Measurements from ENCODE around the gene DEK.
A peak's percentile ranks its signal among the peaks of the same experiment; 100 is the strongest.
"Not testable (repeated sequence)": the region's sequence is repeated elsewhere in the genome, so short reads cannot be mapped to it uniquely, and the experiment has no call there.

The DEK gene

DNA sequence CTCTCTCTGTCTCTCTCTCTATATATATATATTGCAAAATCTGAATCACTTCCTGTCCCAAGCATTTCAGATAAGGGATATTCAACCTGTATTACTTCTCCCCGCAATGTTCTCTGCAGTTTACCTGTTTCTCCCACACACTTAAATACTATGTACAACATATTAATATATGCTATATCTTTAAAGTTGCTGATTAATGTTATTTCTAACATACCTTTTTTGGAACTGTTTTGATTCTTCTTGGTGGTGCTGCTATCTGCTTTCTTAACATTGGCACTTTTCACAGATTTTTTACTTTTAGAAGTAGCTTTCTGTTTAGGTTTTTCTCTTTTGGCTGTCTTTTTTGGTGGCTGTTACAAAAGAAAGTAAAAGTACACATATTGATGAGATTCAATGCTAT, 27.2 kb downstream of the DEK start:
- DNase-seq = no peak

DNA sequence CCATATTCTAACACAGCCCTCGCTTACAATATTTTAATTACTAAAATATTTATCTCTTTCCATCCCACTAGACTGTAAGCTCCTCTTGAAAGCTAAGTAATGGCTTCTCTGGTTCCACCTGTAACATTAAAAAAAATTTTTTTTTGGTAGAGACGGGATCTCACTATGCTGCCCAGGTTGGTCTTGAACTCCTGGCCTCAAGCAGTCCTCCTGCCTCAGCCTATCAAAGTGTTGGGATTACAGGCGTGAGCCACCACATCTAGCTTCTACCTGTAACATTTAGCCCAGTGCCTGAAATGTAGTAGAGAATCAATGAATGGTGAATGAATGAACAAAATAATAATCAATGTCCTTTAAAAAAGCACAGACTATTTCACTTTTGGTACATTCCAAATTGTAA, 28.8 kb downstream of the DEK start:
- DNase-seq = no peak

DNA sequence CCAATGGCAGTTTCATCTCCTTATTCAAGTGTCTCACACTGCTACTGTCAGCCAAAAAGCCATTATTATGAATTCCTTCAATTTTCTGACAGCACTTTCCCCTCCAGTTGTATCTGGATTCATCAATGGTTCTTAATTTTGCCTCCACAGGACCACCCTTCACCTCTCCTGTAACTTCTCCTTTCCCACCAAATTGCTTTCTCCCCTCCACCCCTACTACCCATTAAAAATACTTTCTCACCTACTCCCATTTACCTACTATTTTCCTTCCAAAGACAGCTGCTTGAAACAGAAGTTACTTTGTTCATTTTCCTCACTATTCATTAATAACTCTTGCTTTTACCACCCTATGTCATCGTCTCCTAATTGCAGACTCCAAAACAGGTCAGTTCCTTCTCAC, 29.8 kb downstream of the DEK start:
- DNase-seq = no peak

DNA sequence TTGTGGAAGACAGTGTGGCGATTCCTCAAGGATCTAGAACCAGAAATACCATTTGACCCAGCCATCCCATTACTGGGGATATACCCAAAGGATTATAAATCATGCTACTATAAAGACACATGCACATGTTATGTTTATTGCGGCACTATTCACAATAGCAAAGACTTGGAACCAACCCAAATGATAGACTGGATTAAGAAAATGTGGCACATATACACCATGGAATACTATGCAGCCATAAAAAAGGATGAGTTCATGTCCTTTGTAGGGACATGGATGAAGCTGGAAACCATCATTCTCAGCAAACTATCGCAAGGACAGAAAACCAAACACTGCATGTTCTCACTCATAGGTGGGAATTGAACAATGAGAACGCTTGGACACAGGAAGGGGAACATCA, 30.6 kb downstream of the DEK start:
- not testable (repeated sequence) for DNase-seq

DNA sequence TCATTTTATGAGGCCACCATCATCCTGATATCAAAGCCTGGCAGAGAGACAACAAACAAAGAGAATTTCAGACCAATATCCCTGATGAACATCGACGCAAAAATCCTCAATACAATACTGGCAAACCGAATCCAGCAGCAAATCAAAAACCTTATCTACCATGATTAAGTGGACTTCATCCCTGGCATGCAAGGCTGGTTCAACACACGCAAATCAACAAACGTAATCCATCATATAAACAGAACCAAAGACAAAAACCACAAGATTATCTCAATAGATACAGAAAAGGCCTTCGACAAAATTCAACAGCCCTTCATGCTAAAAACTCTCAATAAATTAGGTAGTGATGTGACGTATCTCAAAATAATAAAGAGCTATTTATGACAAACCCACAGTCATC, 32.5 kb downstream of the DEK start:
- DNase-seq = not testable (repeated sequence)

- DNase-seq = not testable (repeated sequence)
Observed at GRCh38 chr6:18228590-18228989, 35.7 kb downstream of the DEK start.

- not testable (repeated sequence) for DNase-seq
Observed at GRCh38 chr6:18227166-18227565, 37.2 kb downstream of the DEK start.

DNA sequence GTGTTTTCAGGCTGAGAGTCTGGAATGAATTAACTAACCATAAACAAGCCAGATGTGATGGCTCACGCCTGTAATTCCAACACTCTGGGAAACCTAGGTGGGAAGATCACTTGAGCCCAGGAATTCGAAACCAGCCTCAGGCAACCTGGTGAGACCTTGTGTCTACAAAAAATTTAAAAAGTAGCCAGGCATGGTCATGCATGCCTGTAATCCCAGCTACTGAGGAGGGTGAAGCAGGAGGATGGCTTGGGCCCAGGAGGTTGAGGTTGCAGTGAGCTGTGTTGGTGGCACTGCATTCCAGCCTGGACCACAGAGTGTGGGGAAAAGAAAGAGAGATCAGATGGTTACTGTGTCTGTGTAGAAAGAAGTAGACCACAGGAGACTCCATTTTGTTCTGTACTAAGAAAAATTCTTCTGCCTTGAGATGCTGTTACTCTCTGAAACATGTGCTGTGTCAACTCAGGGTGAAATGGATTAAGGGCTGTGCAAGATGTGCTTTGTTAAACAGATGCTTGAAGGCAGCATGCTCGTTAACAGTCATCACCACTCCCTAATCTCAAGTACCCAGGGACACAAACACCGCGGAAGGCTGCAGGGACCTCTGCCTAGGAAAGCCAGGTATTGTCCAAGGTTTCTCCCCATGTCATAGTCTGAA, 37.8 kb downstream of the DEK start:
- not testable (repeated sequence) for DNase-seq

- no peak for DNase-seq
Observed at GRCh38 chr6:18221288-18221615, 43.1 kb downstream of the DEK start.

GRCh38 chr6:18219591-18219990, 44.7 kb downstream of the DEK start:
- no peak for DNase-seq

GRCh38 chr6:18218233-18218632, 46.1 kb downstream of the DEK start:
- DNase-seq = no peak

DNA sequence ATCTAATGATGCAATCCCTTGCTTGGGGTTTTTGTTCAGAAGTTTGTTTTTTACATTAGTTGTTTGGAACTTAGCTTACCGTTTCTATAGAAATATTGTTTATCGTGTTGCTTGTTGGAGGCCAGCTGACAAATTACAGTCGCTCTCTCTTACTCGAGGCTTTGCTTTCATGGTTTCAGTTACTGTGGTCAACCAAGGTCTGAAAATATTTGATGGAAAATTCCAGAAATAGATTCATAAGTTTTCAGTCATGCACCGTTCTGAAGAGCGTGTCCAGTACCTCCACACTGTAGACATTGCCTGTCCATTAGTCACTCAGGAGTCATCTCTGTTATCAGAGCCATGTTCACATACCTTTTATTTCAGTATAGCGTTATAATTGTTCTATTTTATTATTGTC, 47.9 kb downstream of the DEK start:
- DNase-seq = no peak

DNA sequence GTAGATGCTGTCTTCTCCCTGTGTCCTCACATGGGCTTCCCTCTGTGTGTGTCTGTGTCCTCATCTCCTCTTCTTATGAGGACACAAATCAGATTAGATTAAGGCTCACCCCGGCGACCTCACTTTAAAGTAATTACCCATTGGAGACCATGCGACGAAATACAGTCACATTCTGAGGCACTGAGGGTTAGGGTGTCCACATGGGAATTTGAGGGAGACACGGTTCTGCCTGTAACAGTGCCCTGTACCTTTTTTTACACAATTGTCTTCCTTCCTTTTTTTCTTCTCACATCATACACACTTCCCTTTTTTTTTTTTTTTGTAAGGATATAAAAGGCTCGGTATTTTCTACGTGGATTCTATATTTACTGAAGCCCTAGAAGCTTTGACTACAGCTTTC, 48.9 kb downstream of the DEK start:
- no peak for DNase-seq

DNA sequence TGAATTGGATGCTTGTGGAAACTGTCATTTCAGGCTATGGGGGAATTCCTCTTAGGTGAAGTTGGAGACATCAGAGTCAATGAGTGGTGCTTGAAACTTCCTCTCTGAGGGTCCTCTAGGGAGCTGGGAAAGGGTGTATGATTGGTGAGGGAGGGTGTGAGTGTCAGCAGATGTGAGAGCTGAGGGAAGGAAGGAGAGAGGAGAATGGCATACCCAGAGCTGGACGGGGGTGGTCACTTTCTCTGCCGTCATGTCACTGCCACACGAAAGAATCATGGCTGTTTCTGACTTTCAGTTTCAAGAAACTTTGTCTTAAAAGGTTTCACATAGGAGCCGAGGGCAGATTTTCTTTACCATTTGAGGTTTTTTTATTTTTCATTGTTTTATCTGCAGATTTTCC, 50.3 kb downstream of the DEK start:
- DNase-seq = no peak

- no peak for DNase-seq
Observed at GRCh38 chr6:18213439-18213838, 50.9 kb downstream of the DEK start.

DNA sequence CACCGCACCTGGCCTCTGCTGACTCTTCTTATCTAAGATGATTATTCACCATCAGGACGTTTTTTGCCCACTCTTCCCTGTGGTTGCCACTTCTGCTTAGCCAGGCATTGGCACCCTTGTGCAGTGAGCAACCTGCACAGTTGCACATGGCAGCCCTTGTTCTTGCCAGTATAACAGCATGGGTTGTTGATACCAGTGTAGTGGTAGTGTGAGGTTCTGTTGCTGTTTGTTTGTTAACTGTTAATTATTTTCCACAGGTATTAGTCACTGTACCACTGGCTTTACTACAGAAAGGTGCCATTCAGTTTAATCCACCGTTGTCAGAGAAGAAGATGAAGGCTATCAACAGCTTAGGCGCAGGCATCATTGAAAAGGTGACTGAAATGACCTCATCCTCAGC, 52.1 kb downstream of the DEK start:
- no peak for DNase-seq

GRCh38 chr6:18211338-18211737, 53.0 kb downstream of the DEK start:
- DNase-seq = peak; percentile 39

DNA sequence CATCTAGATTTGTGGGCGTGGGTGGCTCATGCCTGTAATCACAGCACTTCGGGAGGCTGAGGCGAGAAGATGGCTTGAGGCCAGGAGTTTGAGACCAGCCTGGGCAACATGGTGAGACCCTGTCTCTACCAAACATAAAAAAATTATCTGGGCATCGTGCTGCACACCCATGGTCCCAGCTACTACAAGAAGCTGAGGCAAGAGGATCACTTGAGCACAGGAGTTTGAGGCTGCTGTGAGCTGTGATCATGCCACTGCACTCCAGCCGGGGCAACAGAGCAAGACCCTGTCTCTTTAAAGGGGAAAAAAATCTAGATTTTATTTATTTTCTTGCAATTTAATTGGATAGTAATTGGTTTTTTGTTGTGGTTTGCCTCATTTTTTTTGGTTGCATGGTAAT, 53.6 kb downstream of the DEK start:
- DNase-seq = no peak

DNA sequence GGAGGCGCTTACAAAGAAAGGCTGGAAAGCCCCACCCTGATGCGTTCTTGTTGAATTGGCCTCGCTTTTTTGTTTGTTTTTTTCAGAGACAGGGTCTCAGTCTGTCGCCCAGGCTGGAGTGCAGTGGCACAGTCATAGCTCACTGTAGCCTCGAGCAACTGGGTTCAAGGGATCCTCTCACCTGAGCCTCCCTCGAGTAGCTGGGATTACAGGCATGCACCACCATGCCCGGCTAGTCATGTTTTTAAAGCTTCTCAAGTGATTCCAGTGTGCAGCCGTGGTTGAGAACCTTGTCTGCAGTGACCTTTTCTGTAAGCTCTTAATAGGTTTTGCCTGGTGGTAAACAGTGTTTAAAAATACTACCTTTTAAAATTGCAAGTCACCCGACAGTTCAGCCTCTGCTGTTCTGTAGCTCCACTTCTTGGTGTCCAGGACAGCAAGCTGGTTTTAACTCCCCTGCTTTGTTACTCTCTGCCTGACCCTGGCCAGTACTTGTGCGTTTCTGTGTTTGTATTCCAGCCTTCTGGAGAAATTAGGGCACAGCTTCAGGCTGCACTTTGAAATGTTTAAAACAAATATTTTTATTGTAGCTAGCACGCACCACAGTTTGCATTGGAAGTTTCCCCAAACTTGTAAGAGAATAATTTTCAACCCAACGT, 54.7 kb downstream of the DEK start:
- no peak for DNase-seq

DNA sequence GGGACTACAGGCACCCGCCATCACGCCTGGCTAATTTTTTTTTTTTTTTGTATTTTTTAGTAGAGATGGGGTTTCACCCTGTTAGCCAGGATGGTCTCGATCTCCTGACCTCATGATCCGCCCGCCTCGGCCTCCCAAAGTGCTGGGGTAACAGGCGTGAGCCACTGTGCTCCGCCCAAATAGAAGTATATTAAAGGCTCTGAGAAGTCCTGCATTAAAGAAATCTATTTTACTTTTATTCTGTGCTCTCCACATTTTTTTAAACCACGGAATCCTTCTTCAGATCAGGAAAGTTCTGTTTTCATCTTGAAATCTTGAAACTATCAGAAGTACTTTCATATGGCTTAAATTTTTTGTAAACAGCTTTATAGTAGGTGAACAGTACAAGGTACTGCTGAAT, 55.6 kb downstream of the DEK start:
- not testable (repeated sequence) for DNase-seq

- no peak for DNase-seq
Observed at GRCh38 chr6:18207949-18208348, 56.4 kb downstream of the DEK start.

DNA sequence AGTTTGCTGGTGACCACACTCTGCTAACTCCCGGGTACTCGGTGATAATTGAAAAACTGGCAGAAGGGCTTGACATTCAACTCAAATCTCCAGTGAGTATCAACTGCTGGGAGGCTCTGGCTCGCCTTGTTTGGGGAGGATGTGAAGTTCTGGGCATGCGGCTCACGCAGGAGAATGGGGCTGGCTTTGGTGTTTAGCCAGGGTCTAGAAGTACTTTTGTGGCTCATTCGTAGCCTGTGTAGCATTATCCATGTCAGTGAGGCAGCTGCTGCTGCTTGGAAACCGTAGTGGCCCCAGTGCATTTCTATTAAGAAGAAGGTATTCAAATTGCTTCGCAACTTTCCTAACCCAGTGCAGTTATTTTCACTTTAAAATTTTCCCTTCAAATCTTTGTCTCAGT, 56.9 kb downstream of the DEK start:
- DNase-seq = no peak

GRCh38 chr6:18206591-18206990, 57.7 kb downstream of the DEK start:
- no peak for DNase-seq

DNA sequence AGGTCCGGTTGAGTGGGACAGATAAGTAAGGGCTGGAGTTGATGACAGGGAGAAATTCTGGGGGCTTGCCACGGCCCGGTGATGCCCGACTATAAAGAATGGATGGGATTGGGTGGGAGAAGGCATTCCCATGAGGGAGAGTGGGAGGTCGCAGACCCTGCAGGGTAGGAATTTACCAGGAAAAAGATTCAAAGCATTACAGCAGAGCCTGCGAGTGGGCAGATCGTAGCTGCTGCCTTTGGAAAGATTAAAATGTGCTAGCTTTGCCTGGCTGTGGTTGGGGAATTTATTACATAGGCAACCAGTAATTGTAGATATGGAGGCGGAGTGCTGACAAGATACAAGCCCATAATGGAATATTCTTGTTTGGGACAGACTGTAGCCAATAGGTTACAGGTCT, 59.6 kb downstream of the DEK start:
- DNase-seq = no peak

- no peak for DNase-seq
Observed at GRCh38 chr6:18203786-18204185, 60.5 kb downstream of the DEK start.

Data from activated naive CD4-positive, alpha-beta T cell treated with Interleukin-2 at 50 U/mL for 16 hours (primary cell).